ENCODE measurements around the gene RAB7B. TPM values are rescaled to one million over a fixed set of nuclear protein-coding genes. Genes with fewer than 3 reads are reported as not detected.
A peak's percentile ranks its signal among the peaks of the same experiment; 100 is the strongest.

RAB7B gene
- total and polyA plus RNA-seq, 2 of the 13 experiments (the other 11 are each of a cell fraction or from before 2014, with no cell fraction given), result 0.05 to 0.46 TPM

GRCh38 chr1:205978676-205979075 is 24.5 kb downstream of the RAB7B start (continued):
- TF ChIP-seq, protein P1, sequence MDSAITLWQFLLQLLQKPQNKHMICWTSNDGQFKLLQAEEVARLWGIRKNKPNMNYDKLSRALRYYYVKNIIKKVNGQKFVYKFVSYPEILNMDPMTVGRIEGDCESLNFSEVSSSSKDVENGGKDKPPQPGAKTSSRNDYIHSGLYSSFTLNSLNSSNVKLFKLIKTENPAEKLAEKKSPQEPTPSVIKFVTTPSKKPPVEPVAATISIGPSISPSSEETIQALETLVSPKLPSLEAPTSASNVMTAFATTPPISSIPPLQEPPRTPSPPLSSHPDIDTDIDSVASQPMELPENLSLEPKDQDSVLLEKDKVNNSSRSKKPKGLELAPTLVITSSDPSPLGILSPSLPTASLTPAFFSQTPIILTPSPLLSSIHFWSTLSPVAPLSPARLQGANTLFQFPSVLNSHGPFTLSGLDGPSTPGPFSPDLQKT (CRISPR knock-in tag; IDR thresholded peaks at IDR 0.05; ENCODE audit: borderline replicate concordance), result no peak
- no peak for TF ChIP-seq TBP (CRISPR knock-in tag; IDR thresholded peaks at IDR 0.05)
- TF ChIP-seq CREB3 (CRISPR knock-in tag; IDR thresholded peaks at IDR 0.05), result no peak
- TF ChIP-seq ZNF737 (CRISPR knock-in tag; IDR thresholded peaks at IDR 0.05; ENCODE audit: borderline replicate concordance), result no peak

GRCh38 chr1:205977402-205978014 is 25.7 kb downstream of the RAB7B start:
- no peaks in the 10 kb centered on the region for H3K9me3 ChIP-seq (ENCODE audit: low read length)
- DNase-seq (ENCODE audit: low spot score) (peak; percentile 67), ATAC-seq (peak; percentile 89), FAIRE-seq (no peak)
- no peak overlapping the region for H2AFZ ChIP-seq (ENCODE audit: low read length)
- H3K79me2 ChIP-seq (ENCODE audit: insufficient read depth, low read length), result no peaks in the 10 kb centered on the region
- no peaks in the 10 kb centered on the region; a peak in 1 of 5 replicates for H3K36me3 ChIP-seq (replicated peaks in 1 of 2; ENCODE audit: control insufficient read depth in 1 of 2, insufficient read depth in 2 of 2, low read length in 2 of 2)
- H3K4me1 ChIP-seq (ENCODE audit: insufficient read depth, low read length), result peaks cover 13% of the 10 kb centered on the region
- H3K9ac ChIP-seq (ENCODE audit: insufficient read depth, low read depth, low read length), result no peak overlapping the region
- CTCF ChIA-PET (ENCODE audit: low intra/inter-chr PET ratio, low total read pairs), result interaction anchor here (1.2 to 2.7 kb wide), 4 partner anchors 17 to 185 kb away, joined by 3 to 59 read pairs (median 11); no protein-coding TSS in a partner anchor
- H3K4me3 ChIP-seq (replicated peaks in 1 of 3; ENCODE audit: insufficient read depth in 1 of 3, low read depth in 2 of 3, low read length in 3 of 3), result no peak overlapping the region
- in situ Hi-C loops (cut with HindIII; ENCODE audit: extremely low pct_ligation_motif_present, low pct_unique_long_range_greater_than_20kb) (no loop called here), intact Hi-C loops (cut with micrococcal nuclease; ENCODE audit: unreplicated experiment) (loop anchor here (1.0 kb wide), 2 partner anchors 58 to 186 kb away; no protein-coding TSS in a partner anchor)
- BruUV-seq (replicated peaks), result no TSS peak
- POLR2A ChIA-PET, result interaction anchor here (0.9 to 1.4 kb wide), 2 partner anchors 56 to 60 kb away, joined by 3 read pairs; no protein-coding TSS in a partner anchor
- H3K4me2 ChIP-seq (ENCODE audit: low read depth, low read length), result no peak overlapping the region
- H3K27me3 ChIP-seq (ENCODE audit: control insufficient read depth in 1 of 2, insufficient read depth in 2 of 2, low read length in 2 of 2), result peaks cover 3 to 15% of the 10 kb centered on the region in 2 experiments; a peak in 3 of 5 replicates
- no peaks in the 10 kb centered on the region for H4K20me1 ChIP-seq (ENCODE audit: insufficient read depth, low read length)
- no peak overlapping the region for H3K27ac ChIP-seq (ENCODE audit: extremely low read length, insufficient read depth, low read length)
- WGBS (ENCODE audit: low lambda C conversion rate), result 58% methylated on average over 2 of the region's 2 CpGs
- TF ChIP-seq TCF7L2 (IDR thresholded peaks at IDR 0.05; ENCODE audit: low read depth, low read length) (no peak), ZFP36 (IDR thresholded peaks at IDR 0.05; ENCODE audit: borderline replicate concordance, low read depth, low read length, partially characterized antibody) (peak; percentile 47), DNMT1 (CRISPR knock-in tag; IDR thresholded peaks at IDR 0.05) (no peak), ZNF670 (CRISPR knock-in tag; IDR thresholded peaks at IDR 0.05; ENCODE audit: borderline replicate concordance) (no peak), CTCF (CRISPR knock-in tag; IDR thresholded peaks at IDR 0.05) (peak; percentile 93), POLR2AphosphoS2 (IDR thresholded peaks at IDR 0.05; ENCODE audit: low read depth, low read length) (no peak), NR2F6 (IDR thresholded peaks at IDR 0.05) (no peak), NR2F6 (CRISPR knock-in tag; IDR thresholded peaks at IDR 0.05) (no peak), SP5 (CRISPR knock-in tag; IDR thresholded peaks at IDR 0.05; ENCODE audit: borderline replicate concordance, low read depth) (no peak), ATF5 (CRISPR knock-in tag; IDR thresholded peaks at IDR 0.05; ENCODE audit: low read depth) (no peak), ZNF17 (CRISPR knock-in tag; IDR thresholded peaks at IDR 0.05) (no peak), SMAD9 (CRISPR knock-in tag; IDR thresholded peaks at IDR 0.05) (no peak), ZFP41 (CRISPR knock-in tag; IDR thresholded peaks at IDR 0.05; ENCODE audit: borderline replicate concordance) (no peak)
- TF ChIP-seq, protein P2, sequence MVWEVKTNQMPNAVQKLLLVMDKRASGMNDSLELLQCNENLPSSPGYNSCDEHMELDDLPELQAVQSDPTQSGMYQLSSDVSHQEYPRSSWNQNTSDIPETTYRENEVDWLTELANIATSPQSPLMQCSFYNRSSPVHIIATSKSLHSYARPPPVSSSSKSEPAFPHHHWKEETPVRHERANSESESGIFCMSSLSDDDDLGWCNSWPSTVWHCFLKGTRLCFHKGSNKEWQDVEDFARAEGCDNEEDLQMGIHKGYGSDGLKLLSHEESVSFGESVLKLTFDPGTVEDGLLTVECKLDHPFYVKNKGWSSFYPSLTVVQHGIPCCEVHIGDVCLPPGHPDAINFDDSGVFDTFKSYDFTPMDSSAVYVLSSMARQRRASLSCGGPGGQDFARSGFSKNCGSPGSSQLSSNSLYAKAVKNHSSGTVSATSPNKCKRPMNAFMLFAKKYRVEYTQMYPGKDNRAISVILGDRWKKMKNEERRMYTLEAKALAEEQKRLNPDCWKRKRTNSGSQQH (CRISPR knock-in tag; IDR thresholded peaks at IDR 0.05; ENCODE audit: low read depth), result no peak
